Measurements from ENCODE around the gene MRPL53. TPM values are rescaled to one million over a fixed set of nuclear protein-coding genes. Genes with fewer than 3 reads are reported as not detected.

Gene MRPL53
- total RNA-seq, 1 experiment from 2014 or later, result 86.9 TPM

- Histone ChIP-seq H3K27me3 (ENCODE audit: low read length) (no peaks in the 10 kb centered on the region), H3K9me3 (ENCODE audit: low read length) (no peaks in the 10 kb centered on the region), H3K9me2 (replicated peaks; ENCODE audit: low read length) (no peaks in the 10 kb centered on the region), H2AFZ (ENCODE audit: low read length) (peak within 1 kb of the TSS; percentile 85), H3K4me1 (ENCODE audit: insufficient read depth, low read length) (peaks cover 34% of the 10 kb centered on the region), H3F3A (ENCODE audit: low read length, unreplicated experiment) (no peaks in the 10 kb centered on the region), H3K4me3 (ENCODE audit: low read length) (peak within 1 kb of the TSS; percentile 73), H3K4me2 (ENCODE audit: low read length) (peak within 1 kb of the TSS; percentile 98), H3K27ac (ENCODE audit: low read length) (peak within 1 kb of the TSS; percentile 85), H4K20me1 (ENCODE audit: low read length) (peaks cover 23% of the 10 kb centered on the region), H3K79me2 (ENCODE audit: low read length) (peaks cover 48% of the 10 kb centered on the region), H3K9ac (ENCODE audit: low read length) (peak within 1 kb of the TSS; percentile 89), H3K36me3 (ENCODE audit: low read depth, low read length) (peaks cover 11% of the 10 kb centered on the region; the same call in 1 of the 2 replicates)
- intact Hi-C loops (cut with micrococcal nuclease), result loop anchor here (2.0 kb wide), 1 partner anchor 21 kb away; the partner anchor contains the start of genes C2orf81 and WDR54
- ATAC-seq (peak; percentile 56), DNase-seq (peak; percentile 83)
- BruUV-seq (replicated peaks), result no TSS peak
- ChIA-PET CTCF (no interaction called here), POLR2A (ENCODE audit: unreplicated experiment) (no interaction called here)
- TF ChIP-seq EZH2phosphoT487 (IDR thresholded peaks at IDR 0.05; ENCODE audit: borderline replicate concordance, low read length) (peak; percentile 52; the same call in 1 of the 2 replicates), CTCF (conservative IDR thresholded peaks at IDR 0.05; ENCODE audit: low read depth, low read length) (no peak), EZH2 (IDR thresholded peaks at IDR 0.05; ENCODE audit: low read length, unreplicated experiment) (no peak)
Measured at GRCh38 chr2:74441690-74442482, 30.6 kb downstream of the MRPL53 start, which contains the start of gene RTKN. RTKN (minus strand) TSS chr2:74441937; CDS start chr2:74441816, 121 bp downstream.

GRCh38 chr2:74441170-74441689, 31.2 kb downstream of the MRPL53 start:
- H3K4me1 ChIP-seq (ENCODE audit: insufficient read depth, low read length), result peaks cover 34% of the 10 kb centered on the region
- H3K4me2 ChIP-seq (ENCODE audit: low read length), result peak overlapping the region; percentile 98
- peak overlapping the region; percentile 85 for H3K27ac ChIP-seq (ENCODE audit: low read length)
- intact Hi-C loops (cut with micrococcal nuclease), result loop anchor here (2.0 kb wide), 1 partner anchor 20 kb away; the partner anchor contains the start of genes C2orf81 and WDR54
- no peaks in the 10 kb centered on the region for H3F3A ChIP-seq (ENCODE audit: low read length, unreplicated experiment)
- TF ChIP-seq EZH2 (IDR thresholded peaks at IDR 0.05; ENCODE audit: low read length, unreplicated experiment), result no peak
- no peak for TF ChIP-seq EZH2phosphoT487 (IDR thresholded peaks at IDR 0.05; ENCODE audit: borderline replicate concordance, low read length)
- TF ChIP-seq CTCF (conservative IDR thresholded peaks at IDR 0.05; ENCODE audit: low read depth, low read length), result no peak
- POLR2A ChIA-PET (ENCODE audit: unreplicated experiment), result interaction anchor here (1.0 kb wide), 1 partner anchor 11 kb away, joined by 12 read pairs; no protein-coding TSS in a partner anchor
- DNase-seq (no peak), ATAC-seq (peak; percentile 13)
- peak overlapping the region; percentile 89 for H3K9ac ChIP-seq (ENCODE audit: low read length)
- peak overlapping the region; percentile 85 for H2AFZ ChIP-seq (ENCODE audit: low read length)
- CTCF ChIA-PET, result no interaction called here
- no peaks in the 10 kb centered on the region for H3K27me3 ChIP-seq (ENCODE audit: low read length)
- H3K36me3 ChIP-seq (ENCODE audit: low read depth, low read length), result peaks cover 11% of the 10 kb centered on the region; the same call in 1 of the 2 replicates
- H3K9me2 ChIP-seq (replicated peaks; ENCODE audit: low read length), result no peaks in the 10 kb centered on the region
- BruUV-seq (replicated peaks), result TSS peak; percentile 50
- H4K20me1 ChIP-seq (ENCODE audit: low read length), result peaks cover 23% of the 10 kb centered on the region
- no peaks in the 10 kb centered on the region for H3K9me3 ChIP-seq (ENCODE audit: low read length)
- peak overlapping the region; percentile 73 for H3K4me3 ChIP-seq (ENCODE audit: low read length)
- peaks cover 55% of the 10 kb centered on the region for H3K79me2 ChIP-seq (ENCODE audit: low read length)

Data from PC-3 (cell line).